Bronchial epithelial cell (primary cell): ENCODE results near the gene DCDC2B. TPM values are rescaled to one million over a fixed set of nuclear protein-coding genes. Genes with fewer than 3 reads are reported as not detected.
"Not testable (repeated sequence)": the region's sequence is repeated elsewhere in the genome, so short reads cannot be mapped to it uniquely, and the experiment has no call there.

Source experiments
- DNase-seq: peaks from one replicate; pipeline ENCODE4 v3.0.0-alpha.2; 2010; ENCODE audit warnings: low read depth
- FAIRE-seq: peaks from 2 replicates; lab custom pipeline; 2011; peaks lifted over from hg19 to GRCh38; lab: Jason Lieb, UNC
- H3K27me3 ChIP-seq: 2 replicates; pipeline ENCODE4 v1.5.1; 2011; ENCODE audit warnings: low read length; ENCODE audit not compliant: control insufficient read depth, insufficient read depth
- H3K36me3 ChIP-seq: 2 replicates; pipeline ENCODE4 v1.5.1; 2011; ENCODE audit warnings: low read length; ENCODE audit not compliant: control insufficient read depth, insufficient read depth
- H3K4me3 ChIP-seq: 2 replicates; pipeline ENCODE4 v1.5.1; 2011; ENCODE audit warnings: mild to moderate bottlenecking, low read depth, low read length, control low read depth
- CTCF ChIP-seq: IDR thresholded peaks from 2 replicates; pipeline ENCODE4 v1.5.1; 2011; ENCODE audit warnings: mild to moderate bottlenecking, moderate library complexity, low read length, control low read depth, inconsistent platforms; ENCODE audit not compliant: insufficient read depth, severe bottlenecking
- total RNA-seq: library from RNA; depleted of rRNA; stranded (reverse); fragments of >200 nt; gene quantifications from 2 replicates; pipeline ENCODE4 v1.2.1, GENCODE V29; 2014

The DCDC2B gene
- total RNA-seq, 1 donor from 2014 or later, result not detected

GRCh38 chr1:32250893-32251716, 42.2 kb downstream of the DCDC2B start, which contains the start of gene LCK:
Gene LCK (plus strand): TSS chr1:32251265. CDS start chr1:32274330, 23,065 bp downstream.
- Histone ChIP-seq H3K36me3 (no peaks in the 10 kb centered on the region), H3K4me3 (no peak within 1 kb of the TSS)

GRCh38 chr1:32255072-32256071, 46.5 kb downstream of the DCDC2B start:
- no peak for DNase-seq
- FAIRE-seq, result no peak
- no peak overlapping the region for H3K4me3 ChIP-seq
- H3K27me3 ChIP-seq, result no peaks in the 10 kb centered on the region
- H3K36me3 ChIP-seq, result no peaks in the 10 kb centered on the region
- TF ChIP-seq CTCF, result no peak

More at GRCh38 chr1:32250893-32251716, 42.2 kb downstream of the DCDC2B start, which contains the start of gene LCK:
- TF ChIP-seq CTCF, result no peak
- H3K27me3 ChIP-seq, result no peaks in the 10 kb centered on the region
- no peak for FAIRE-seq
- no peak for DNase-seq

- FAIRE-seq, result no peak
- no peak for DNase-seq
Observed at GRCh38 chr1:32256473-32257226, 47.8 kb downstream of the DCDC2B start.

GRCh38 chr1:32257227-32257508, 48.3 kb downstream of the DCDC2B start:
- no peak for DNase-seq
- no peak for TF ChIP-seq CTCF
- H3K36me3 ChIP-seq, result no peaks in the 10 kb centered on the region

More at GRCh38 chr1:32256473-32257226, 47.8 kb downstream of the DCDC2B start:
- Histone ChIP-seq H3K27me3 (no peaks in the 10 kb centered on the region), H3K36me3 (no peaks in the 10 kb centered on the region), H3K4me3 (no peak overlapping the region)
- TF ChIP-seq CTCF, result no peak

GRCh38 chr1:32263236-32263593, 54.3 kb downstream of the DCDC2B start:
- not testable (repeated sequence) for H3K27me3 ChIP-seq, H3K36me3 ChIP-seq, FAIRE-seq, H3K4me3 ChIP-seq, DNase-seq

More at GRCh38 chr1:32257227-32257508, 48.3 kb downstream of the DCDC2B start:
- Histone ChIP-seq H3K4me3 (no peak overlapping the region), H3K27me3 (no peaks in the 10 kb centered on the region)
- no peak for FAIRE-seq
